ENCODE measurements around the gene FFAR4.

Gene FFAR4

DNA sequence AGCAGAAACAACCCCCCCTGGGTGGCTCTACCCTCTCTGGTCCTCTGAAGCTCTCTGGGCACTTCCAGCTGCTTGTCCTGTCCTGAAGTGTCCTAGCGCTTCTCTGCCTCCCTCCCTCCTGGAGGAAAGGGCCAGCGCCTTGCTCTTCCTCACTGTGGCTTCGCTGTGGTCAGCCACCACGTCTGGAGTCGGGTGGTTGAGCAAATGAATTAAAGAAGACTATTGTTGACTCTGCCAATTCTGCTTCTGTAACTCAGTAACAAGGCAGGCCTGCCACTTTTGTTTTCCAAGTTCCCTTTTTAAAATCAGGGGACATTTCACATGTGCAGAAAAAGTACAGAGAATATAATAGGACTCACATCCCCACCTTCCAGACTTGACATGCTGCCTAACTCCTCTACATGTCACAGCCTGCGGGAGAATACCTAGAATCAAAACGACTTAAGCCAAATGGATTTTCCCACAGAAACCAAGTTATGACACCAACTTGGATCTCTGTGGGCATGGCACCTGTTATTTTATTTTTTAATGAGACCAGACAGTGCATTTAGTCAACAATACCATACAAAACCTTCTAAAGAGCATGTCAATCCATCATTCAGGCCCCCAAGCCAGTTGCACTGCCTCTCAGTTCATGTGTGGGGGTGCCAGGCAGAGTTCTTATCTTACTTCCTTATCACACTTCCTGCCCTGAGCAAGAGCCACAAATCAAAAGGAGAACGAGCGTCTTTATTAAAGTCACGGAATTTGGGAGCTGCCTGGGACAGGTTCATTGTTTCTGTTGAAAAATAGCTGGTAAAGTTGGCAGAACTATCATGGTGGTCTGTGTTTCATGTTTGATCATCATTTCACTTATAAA is 6.8 kb downstream of the FFAR4 start:
- DNase-seq, result no peak

DNA sequence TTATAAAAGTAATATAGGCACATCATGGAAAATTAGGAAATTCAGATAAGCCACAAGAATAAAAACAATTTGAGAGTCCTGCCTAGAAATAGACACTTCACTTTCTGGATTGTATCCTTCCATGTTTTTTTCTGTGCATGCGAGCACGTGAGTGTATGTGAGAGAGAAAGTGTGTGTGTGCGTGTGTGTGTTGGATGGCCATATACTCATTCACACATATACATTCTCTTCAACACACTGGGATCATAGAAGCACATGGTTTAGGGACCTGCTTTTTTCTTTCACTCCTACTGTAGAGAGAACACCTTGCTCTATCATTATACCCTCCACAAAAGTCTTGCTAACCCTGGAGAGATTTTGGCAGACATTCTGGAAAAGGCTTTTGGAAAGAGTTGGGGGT is 7.5 kb downstream of the FFAR4 start:
- no peak for DNase-seq

DNA sequence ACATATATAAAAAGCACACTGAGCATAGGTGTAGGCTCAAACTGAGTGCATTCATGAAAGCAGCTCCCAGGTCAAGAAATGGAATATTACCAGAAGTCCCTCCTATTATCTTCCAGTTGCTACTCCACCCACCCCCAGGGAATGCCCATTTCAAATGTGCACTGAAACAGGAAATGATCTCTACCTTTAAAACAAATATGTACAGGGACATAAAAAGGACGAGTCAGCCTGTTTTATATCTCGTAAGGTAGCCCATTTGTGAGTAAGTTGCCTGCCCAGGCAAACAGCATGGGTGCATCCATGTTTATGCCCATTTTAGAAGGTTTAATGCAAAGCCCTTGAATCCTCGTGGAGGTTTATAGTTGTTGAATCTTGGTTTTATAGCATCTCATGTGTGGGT is 10.4 kb downstream of the FFAR4 start:
- DNase-seq, result no peak

DNA sequence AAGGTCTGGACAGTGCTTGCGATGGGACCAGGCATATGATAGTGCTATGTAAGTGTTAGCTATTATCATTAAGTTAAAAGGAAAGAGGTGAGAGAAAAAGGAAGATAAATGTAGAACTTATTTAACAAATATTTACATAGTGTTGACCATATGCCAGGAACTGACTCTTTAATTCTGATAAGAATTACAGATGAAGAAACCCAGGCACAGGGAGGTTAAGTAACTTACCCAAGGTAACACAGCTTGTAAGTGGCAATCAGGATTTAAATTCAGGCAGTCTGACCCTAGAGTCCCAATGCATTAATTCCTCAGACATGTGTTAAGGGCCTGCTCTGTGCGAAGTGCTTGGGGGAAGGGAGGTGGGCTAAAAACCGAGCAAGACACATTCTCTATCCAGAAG is 11.1 kb downstream of the FFAR4 start:
- DNase-seq, result no peak

DNA sequence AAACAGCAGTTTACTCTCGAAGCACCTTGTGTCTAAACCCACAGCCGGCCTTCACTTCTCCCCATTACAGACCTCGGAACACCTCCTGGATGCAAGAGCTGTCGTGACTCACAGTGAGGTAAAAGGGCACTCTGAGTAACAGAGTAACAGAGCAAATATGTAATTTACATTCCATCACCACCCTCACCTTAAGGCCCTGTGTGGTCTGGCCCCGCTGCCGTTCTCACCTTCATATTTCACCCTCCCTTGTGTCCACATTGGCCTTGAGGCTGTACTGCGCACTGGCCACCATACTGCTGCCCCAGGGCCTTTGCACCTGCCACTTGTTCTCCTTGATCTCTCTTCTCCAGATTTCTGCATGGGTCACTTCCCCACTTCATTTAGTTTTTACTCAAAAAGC is 12.6 kb downstream of the FFAR4 start:
- DNase-seq, result no peak

DNA sequence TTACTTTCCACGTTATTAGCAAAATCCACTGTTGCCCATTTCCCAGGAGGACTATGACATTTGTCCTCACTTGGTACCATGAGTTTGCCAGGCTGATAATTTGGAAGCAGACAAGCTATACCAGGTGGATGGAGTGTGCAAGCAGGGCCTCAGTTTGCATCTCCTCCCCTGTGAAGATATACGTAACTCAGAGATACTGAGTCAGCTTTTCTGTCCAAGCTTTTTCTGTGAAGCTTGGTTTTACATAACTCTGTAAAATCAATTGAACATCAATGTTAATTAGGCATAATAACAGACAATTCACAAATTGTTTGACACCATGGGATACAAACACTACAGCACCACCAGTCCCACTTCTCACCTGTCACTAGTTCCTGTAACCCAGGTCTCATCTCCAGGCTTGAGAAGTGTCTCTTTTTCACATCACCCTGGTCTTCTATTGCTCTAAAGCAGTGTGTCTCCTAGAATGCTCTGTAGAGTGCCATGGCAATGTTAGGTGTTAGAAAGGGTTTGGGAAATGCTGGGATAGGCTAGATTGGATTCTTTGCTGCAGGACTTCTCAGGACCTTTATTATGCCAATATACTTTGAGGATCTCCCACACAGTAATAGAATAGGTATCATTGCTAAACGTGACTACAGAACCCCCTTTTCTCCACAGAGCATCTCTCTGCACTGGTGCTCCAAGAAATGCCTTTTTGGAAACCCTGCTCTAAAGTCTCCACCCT is 13.7 kb downstream of the FFAR4 start:
- DNase-seq, result no peak

DNA sequence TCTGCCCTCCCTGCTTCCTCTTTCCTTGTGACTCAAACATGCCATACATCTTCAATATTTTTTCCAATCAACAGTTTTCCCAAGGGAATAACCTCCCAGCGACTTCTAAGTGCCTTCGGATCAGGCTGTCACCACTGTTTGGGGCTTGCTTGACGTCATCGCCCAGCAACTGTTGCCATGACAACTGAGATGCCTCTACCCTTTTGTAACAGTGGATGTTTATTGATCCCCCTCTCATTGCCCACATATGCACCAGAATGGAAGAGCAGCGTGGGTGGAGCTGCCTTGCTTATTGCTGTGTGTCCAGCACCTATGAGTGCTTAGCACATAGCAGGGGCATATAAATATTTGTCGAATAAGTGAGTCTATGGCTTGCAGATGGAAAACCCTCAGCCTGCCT is 14.4 kb downstream of the FFAR4 start:
- DNase-seq, result no peak

DNA sequence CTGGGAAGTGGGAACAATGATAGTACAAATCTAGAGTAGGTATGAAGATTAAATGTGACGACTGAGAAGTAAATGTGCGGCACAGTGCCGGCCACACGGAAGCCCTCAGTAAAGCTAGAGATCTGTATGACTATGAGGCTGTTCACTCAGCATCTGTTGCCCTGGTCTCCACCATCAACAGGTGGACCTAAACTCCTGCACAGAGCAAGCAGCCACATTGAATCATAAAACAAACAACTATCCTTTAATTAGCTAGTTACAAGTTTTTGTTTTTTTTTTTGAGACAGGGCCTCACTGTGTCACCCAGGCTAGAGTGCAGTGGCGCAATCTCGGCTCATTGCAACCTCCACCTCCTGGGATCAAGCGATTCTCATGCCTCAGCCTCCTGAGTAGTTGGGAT is 18.0 kb downstream of the FFAR4 start:
- DNase-seq, result no peak

DNA sequence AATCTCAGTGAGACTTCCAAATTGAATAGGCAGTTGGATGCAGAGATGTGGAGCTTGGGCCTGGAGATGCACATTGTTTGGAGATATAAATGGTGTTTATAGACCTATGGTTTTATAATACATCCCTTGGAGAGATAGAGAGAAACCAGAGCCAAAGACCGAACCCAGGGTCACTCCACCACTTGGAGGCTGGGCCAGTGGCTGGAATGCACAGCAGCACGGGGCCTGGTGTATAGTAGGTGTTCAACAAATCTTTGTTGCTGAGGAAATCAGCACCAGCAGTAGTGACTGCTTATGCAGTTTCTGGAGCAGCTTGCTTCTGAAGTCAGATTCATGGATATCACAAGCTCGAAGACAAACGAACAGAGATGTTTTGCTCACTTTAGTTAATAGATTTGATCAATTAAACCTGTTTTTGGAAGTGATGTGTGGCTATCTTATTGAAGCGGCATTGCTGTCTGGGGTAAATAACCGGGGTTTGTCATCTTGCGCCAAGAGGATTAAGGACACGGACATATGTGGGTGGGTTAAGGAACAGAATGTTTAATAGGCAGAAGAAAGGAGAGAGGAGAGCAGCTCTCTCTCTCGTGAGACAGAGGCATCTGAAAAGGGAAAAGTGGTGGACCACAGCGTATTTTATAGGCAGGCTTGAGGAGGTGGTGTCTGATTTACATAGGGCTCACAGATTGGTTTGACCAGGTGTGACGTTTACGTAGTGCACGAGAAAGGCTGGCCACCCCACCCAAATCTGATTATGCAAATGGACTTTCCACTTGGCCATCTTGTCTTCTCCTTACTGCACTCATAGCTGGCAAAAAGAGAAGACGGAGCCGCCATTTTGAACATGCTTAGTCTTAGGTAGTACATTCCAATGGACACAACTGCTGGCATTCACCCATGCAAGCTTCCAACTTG is 23.4 kb downstream of the FFAR4 start:
- DNase-seq, result no peak

DNA sequence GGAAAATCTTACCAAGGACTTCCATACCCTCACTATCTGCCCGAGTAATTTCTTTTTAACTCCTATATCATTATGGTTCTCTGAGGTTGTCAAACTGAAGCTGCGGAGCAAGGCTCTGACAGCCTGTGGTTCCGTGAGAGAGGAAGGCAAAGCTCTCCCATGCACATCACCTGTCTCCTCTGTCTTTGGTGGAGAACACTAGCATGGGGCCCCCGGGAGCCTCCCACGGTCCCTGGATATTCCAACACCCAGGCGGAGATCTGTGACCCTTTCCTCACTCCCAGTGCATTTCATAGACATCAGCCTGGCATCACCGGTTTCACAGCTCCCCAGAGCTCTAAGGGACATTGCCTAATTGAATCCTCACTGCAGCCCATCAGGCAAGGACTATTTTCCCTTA is 24.2 kb downstream of the FFAR4 start:
- DNase-seq, result no peak

DNA sequence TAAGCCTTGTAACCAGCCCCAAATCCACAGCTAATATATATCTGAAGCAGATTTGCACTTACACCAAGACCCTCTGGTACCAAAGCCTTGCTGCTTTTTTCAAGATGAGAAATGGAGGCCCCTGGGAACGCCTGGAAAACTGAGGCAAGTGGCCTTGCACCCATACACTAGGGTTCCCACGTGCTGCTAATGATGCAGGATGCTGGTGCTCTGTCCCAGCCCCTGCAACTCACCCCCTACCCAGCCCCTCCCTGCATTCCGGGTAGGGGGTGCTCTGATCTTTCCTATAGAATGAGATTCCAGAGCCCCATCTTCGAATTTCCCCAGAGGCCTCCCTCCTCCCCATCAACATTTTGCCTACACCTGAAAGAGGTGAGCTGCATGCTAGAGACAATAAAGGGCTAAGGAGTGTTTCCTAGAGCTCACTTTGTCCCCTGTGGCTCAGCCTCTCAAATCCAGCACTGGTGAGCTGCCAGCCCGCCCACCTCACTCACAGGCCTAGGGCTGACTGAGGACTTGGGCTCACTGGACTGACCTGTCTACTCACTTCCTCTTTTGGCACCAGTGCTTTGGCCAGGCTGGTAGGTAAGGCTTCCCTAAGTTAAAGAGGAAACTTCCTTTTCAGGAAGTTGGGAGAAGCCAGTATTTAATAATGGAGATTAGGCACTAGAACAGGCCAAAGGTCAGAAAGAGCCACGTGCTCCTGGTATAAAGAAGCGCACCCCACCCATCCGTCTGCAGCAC is 24.8 kb downstream of the FFAR4 start:
- DNase-seq, result no peak

DNA sequence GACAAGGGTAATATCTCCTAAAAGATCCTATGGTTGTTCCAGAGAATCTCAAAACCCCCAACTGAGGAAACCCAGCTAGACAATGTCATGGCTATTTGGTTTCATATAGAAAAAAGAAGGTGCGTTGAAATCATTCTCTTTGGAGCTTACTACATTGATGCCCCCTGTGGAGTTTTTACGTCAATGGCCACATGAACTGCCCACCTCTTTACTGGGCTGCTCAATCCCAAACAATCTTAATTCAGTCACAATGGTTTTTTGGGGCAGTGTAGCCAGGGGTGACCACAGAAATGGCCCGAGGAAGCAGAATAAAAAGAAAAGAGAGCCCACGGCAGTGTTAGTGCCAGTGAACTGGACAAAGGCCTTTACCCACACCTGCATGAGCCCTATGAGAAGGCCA is 26.8 kb downstream of the FFAR4 start:
- DNase-seq, result no peak

DNA sequence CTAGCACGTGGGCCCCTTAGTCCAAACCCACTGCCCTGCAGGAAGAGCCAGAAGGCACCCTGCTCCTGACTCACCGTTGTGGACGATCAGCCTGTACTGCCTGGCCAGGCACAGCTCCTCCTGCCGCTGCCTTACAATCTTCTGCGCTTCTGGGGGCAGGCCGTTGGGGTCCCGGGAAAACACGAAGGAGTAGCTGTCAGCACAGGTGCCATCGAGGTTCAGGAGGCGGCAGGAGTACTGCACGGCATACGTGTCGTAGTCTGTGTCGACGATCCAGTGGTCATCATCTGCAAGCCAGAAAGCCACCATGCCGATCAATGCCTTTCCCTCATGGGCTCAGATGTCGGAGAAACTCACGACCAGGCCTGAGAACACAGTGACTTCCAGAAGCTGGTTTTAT is 27.3 kb downstream of the FFAR4 start:
- DNase-seq, result no peak

DNA sequence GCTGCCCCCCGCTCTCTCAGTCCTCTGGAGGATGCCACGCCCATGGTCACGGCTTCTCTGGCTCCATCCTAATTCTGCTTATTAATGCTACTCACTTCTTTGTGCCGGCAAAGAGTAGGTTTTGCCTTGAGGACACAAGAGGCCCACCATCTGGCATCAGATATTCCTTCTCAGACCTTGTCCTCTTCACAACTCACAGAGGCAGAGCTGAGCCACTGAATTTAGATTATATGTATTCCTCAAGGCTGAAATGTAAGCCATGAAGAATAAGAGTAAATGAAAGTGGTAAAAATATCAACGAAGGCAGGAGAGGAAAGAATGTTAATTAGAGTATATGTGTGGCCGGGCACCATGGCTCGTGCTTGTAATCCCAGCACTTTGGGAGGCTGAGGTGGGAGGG is 28.1 kb downstream of the FFAR4 start:
- no peak for DNase-seq

DNA sequence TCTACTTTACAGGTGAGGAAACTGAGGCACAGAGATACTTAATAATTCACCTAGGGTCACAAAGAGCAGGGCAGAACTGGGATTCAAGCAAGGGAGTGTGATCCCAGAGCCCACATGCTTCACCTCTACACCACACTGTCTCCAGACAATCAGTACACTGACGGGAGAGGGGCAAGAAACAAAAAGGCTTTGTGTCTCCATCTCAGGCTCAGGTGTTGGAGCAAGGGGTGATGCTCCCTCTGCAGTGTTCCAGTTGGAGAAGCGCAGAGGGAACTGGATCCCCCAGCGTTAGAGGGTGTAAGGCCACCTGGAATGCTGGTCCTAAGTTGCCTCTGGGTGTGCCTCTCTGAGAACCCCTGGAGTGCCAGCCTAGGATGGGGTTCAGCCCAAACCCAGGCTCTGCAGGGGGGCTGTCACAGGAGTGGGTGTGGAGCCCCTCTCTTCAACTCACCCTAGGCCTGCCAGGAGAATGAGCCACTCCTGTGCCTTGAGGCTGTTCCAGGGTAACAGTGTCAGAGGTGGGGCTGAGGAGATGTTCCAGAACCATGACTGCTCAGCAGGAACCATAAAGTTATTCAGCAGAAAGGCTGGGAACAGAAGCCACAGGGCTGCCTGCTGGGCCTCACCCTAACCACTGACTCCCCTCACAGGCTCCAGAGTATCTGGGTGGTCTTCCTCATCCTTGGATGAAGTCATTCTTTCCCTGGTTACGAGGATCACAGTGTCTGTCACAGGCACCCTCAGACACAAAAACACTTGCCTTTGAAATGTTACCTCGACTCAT is 29.1 kb downstream of the FFAR4 start:
- DNase-seq, result no peak

DNA sequence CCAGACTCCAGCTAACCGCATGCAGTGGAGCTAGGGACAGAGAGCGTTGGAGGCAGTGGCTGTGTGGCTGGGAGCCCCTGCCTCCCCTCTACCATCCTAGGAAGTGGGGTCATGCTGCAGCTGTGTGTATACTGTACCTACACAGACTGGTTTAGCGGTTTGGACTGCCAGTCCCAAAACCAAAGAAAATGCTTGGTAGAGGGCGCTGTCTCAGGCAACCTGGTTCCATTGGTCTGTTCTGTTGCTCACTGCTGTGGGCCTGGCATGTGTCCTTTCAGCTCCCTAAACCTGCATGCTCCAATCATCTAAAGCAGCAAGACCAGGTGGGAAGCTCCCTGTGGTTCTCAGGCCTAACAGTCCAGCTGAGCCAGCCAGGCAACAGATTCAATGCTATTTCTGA is 30.1 kb downstream of the FFAR4 start:
- DNase-seq, result no peak

DNA sequence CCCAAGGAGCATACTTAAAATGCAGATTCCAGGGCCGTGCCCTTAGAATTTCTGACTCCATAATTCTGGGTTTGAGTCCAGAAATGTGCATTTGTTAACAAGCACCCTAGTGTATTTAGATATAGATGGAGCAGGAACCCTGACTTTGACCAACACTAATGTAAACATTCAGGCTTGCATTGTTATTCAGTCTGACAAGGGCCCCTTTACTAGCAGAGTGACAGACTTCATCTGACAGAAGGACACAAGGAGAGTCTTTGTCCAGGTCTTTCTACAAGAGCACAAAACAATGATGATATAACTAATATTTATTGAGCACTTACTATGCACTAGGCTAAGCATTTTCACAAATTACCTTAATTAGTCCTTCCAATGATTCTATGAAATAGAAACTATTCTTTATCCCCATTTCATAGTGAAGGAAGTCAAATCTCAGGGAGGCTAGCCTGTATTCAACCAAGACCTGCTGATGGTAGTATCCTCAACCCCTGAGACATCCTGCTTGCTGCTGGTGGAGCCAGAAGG is 30.7 kb downstream of the FFAR4 start:
- DNase-seq, result no peak

DNA sequence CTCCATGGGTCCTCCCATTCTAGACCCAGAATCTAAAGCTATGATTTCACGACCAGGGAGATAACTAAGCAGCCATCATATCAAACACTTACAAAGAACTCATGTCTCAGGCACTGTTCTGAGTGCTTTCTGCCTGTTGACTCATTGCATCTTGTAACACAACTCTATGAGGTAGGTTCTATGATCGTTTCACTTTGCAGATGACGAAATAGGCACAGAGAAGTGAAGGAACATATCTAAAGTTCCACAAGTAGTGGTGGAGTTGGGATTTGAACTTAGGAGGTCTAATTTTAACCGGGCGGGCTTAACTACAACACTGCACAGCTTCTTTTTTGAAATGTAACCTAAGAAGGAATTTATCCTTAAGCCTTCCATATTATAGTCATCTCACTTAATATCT is 31.7 kb downstream of the FFAR4 start:
- DNase-seq, result no peak

DNA sequence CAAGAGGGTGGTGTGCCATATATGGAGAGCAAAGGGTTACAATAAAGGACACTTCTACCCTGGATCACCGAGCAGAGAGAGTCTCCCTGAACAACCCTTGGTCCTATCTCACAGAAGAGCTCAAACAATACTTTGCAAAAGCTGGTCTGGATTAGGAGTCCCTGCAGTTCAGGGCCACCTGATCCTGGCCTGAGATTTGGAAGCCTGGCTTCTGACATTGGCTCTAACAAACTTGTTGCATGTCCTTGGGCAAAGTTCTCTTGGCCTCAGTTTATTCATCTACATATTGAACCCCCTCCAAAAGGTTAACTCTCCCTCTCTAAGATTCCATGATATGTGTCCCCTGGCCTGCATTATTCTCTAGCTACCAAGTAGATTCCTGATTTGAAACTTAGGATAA is 32.9 kb downstream of the FFAR4 start:
- no peak for DNase-seq

DNA sequence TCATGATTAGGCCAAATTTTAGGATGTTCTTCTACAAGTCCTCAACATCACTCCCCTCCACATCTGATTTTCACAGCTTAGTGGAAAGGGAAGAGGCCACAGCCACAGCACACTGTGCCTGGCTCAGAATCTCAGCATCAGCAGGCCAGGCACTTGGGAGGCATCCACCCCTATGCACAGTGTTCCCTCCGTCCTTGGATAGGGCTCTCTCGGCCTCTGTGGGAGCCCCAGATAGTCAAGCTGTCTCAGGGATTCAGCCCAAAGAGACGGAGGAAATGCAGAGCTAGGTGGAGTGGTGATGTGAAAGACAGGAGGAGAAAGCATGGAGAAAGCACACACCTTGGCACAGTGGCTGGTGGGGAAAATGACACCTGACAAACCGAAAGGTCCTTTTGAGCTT is 33.3 kb downstream of the FFAR4 start:
- DNase-seq, result no peak

DNA sequence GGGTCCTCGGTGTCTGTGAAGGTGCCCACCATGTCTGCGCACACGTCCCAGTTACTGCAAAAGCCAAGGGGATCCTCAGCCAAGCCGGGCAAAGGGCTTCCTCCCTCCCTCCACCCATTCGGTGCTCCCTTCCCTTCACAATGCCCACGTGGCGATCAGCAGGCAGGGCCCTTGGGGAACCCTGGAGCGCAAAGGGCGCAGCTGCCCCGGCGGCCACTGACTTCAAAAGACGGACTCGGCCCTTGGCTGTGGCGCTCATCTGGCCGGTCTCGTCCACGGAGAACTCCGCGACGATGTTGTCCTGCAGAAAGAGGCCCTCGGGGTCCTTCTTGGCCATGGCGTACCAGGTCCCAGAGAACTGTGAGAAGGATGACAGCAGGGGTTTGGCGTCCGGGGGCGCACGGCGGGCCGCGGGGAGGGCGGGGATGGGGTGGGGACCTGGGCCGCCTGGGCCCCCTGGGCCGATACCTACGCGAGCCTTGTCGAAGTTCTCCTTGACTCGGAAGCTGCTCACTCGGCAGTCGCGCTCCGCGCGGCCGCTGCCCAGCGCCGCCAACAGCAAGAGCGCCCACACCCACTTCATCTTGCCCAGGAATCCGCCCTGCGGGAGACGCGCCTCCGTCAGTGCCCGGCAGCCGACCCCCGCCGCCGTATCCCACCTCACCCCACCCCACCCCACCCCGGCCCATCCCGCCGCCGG is 34.1 kb downstream of the FFAR4 start:
- DNase-seq, result no peak

Measured in cortex of kidney (tissue), 1 donor.